Measurements from ENCODE around the gene HES7. TPM values are rescaled to one million over a fixed set of nuclear protein-coding genes. Genes with fewer than 3 reads are reported as not detected.

Gene HES7
- total and polyA plus RNA-seq, 9 of the 15 experiments (the other 6 are each of a cell fraction or from before 2014, with no cell fraction given), result 0.03 to 1.7 (median 0.14) TPM; not detected in 1

DNA sequence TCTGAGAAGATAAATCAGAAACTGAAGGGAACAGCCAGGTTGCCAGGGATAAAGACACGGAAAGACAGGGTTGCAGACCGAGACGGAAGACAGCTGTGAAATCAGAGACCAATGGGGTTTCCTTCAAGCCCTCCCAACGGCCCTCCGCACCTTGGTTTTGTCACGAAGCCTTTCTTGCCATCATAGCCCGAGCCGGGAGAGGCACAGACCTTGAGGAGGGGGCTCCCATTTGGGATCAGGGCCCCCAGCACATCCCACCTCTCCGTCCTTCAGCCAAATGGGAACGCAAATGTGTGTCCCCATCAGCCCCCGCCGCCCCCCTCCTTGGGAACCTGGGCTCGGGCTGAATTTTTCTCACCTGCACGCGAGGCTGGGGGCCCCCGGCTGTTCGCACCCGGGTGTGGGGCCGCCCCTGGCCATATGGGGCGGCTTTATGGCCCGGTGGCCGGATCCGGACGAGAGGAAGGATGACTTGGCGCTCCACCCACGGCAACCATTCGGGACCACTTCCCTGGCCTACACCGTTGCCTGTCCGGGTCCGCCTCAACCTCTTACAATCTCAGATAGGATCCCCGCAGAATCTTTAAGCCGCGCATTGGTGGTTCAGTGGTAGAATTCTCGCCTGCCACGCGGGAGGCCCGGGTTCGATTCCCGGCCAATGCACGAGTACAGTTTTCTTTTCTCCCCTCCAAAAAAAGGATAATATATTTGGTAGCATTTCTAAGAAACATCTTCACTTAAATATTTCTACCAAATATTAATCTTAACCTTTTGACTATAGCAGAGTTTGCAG is 1.4 kb upstream of the HES7 start (continued):
- no peak for TF ChIP-seq TGIF2 (CRISPR knock-in tag; IDR thresholded peaks at IDR 0.05)
- TF ChIP-seq, protein P1, sequence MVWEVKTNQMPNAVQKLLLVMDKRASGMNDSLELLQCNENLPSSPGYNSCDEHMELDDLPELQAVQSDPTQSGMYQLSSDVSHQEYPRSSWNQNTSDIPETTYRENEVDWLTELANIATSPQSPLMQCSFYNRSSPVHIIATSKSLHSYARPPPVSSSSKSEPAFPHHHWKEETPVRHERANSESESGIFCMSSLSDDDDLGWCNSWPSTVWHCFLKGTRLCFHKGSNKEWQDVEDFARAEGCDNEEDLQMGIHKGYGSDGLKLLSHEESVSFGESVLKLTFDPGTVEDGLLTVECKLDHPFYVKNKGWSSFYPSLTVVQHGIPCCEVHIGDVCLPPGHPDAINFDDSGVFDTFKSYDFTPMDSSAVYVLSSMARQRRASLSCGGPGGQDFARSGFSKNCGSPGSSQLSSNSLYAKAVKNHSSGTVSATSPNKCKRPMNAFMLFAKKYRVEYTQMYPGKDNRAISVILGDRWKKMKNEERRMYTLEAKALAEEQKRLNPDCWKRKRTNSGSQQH (CRISPR knock-in tag; IDR thresholded peaks at IDR 0.05), result no peak
- TF ChIP-seq SPI1 (IDR thresholded peaks at IDR 0.05; ENCODE audit: borderline replicate concordance, low read depth, low read length), result peak; percentile 18; the same call in 1 of the 2 replicates
- no peak for TF ChIP-seq FOXJ3 (CRISPR knock-in tag; IDR thresholded peaks at IDR 0.05)
- TF ChIP-seq, protein P2, sequence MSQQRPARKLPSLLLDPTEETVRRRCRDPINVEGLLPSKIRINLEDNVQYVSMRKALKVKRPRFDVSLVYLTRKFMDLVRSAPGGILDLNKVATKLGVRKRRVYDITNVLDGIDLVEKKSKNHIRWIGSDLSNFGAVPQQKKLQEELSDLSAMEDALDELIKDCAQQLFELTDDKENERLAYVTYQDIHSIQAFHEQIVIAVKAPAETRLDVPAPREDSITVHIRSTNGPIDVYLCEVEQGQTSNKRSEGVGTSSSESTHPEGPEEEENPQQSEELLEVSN (IDR thresholded peaks at IDR 0.05; ENCODE audit: borderline replicate concordance in 1 of 2, extremely low read depth in 1 of 2, insufficient read depth in 1 of 2, insufficient read length in 1 of 2, low read depth in 1 of 2, low read length in 1 of 2, poor library complexity in 1 of 2, severe bottlenecking in 1 of 2), result peak in 1 of 2 experiments; percentile 7
- TF ChIP-seq ZKSCAN1 (IDR thresholded peaks at IDR 0.05; ENCODE audit: low read depth, low read length), result 0 out of 2 replicates have a peak, but pooled peaks have one; percentile 17
- peak; percentile 55; the same call in 1 of the 2 replicates for TF ChIP-seq NFE2 (IDR thresholded peaks at IDR 0.05; ENCODE audit: low read depth)
- TF ChIP-seq CBX1 (IDR thresholded peaks at IDR 0.05; ENCODE audit: low read depth), result no peak
- no peak; the same call in 1 of the 2 replicates for TF ChIP-seq CTBP1 (IDR thresholded peaks at IDR 0.05; ENCODE audit: borderline replicate concordance)
- no peak for TF ChIP-seq HMG20B (CRISPR knock-in tag; IDR thresholded peaks at IDR 0.05)
- peak; percentile 40 to 46; a peak in 2 of 4 replicates for TF ChIP-seq MAZ (CRISPR knock-in tag; conservative IDR thresholded peaks at IDR 0.05 in 1 of 2, IDR thresholded peaks at IDR 0.05 in 1 of 2)
- peak; percentile 57 for TF ChIP-seq NFIC (IDR thresholded peaks at IDR 0.05)
- TF ChIP-seq ZNF253 (CRISPR knock-in tag; conservative IDR thresholded peaks at IDR 0.05), result no peak
- peak; percentile 24; the same call in 1 of the 2 replicates for TF ChIP-seq MYC (IDR thresholded peaks at IDR 0.05; ENCODE audit: low read depth, low read length)
- no peak for TF ChIP-seq MYC (CRISPR knock-in tag; IDR thresholded peaks at IDR 0.05; ENCODE audit: borderline replicate concordance, low read depth)
- TF ChIP-seq HMGN3 (IDR thresholded peaks at IDR 0.05; ENCODE audit: borderline replicate concordance, extremely low read depth, insufficient read length, low read depth, low read length), result no peak
- TF ChIP-seq PRPF4 (IDR thresholded peaks at IDR 0.05; ENCODE audit: insufficient read depth, low read depth, low read length, poor library complexity, severe bottlenecking), result no peak

Data from K562 (cell line).